ENCODE measurements around the gene KCNH1. TPM values are rescaled to one million over a fixed set of nuclear protein-coding genes. Genes with fewer than 3 reads are reported as not detected.

Gene KCNH1
- total RNA-seq, 1 donor from 2014 or later = 15.5 TPM

DNA sequence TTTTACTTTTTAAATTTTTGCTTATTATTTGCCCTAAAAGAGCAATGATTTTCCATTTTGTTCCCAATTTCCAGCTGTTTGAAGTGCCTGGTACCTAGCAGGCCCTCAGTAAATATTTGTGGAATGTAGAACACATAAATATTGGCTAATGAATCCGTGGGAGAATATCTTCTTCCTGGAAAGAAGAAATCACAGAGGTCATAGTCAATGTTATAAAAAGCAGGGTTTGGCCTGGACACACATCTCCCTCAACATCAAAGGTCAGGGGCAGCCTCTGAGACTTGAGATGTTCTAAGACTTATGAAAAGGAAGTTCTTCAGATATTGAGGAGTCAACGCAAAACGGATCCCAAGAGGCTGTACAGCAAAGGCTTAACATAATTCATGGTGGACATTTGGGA is 447.1 kb downstream of the KCNH1 start:
- Histone ChIP-seq H3K79me2 (ENCODE audit: insufficient read depth, low read length) (no peaks in the 10 kb centered on the region), H3K4me2 (ENCODE audit: low read length) (no peak overlapping the region), H3K4me1 (ENCODE audit: insufficient read depth, low read length) (peaks cover 6% of the 10 kb centered on the region), H3K9ac (ENCODE audit: low read length) (no peak overlapping the region), H3K27ac (ENCODE audit: low read depth, low read length) (no peak overlapping the region), H3K9me3 (ENCODE audit: insufficient read depth, low read depth, low read length) (no peaks in the 10 kb centered on the region), H3K27me3 (ENCODE audit: insufficient read depth, low read length) (no peaks in the 10 kb centered on the region), H2AFZ (ENCODE audit: low read depth, low read length) (no peak overlapping the region), H4K20me1 (ENCODE audit: insufficient read depth, low read length) (no peaks in the 10 kb centered on the region), H3K4me3 (ENCODE audit: insufficient read depth, low read depth, low read length) (no peak overlapping the region), H3K36me3 (ENCODE audit: insufficient read depth, low read length) (no peaks in the 10 kb centered on the region)
- Mint-ChIP-seq H3K27ac (ENCODE audit: unreplicated experiment) (no peak overlapping the region), H3K9me3 (ENCODE audit: unreplicated experiment) (no peaks in the 10 kb centered on the region), H3K27me3 (ENCODE audit: low read depth, unreplicated experiment) (peaks cover 4% of the 10 kb centered on the region), H3K4me1 (ENCODE audit: low read depth, unreplicated experiment) (peaks cover 12% of the 10 kb centered on the region), H3K4me3 (ENCODE audit: unreplicated experiment) (no peak overlapping the region), H3K36me3 (ENCODE audit: low read depth, unreplicated experiment) (peaks cover 29% of the 10 kb centered on the region)
- DNase-seq (ENCODE audit: low read depth) = no peak
- no peak for FAIRE-seq
- TF ChIP-seq EZH2 (IDR thresholded peaks at IDR 0.05; ENCODE audit: insufficient read depth, low read length) = no peak
- TF ChIP-seq CTCF (IDR thresholded peaks at IDR 0.05; ENCODE audit: insufficient read depth, low read depth, low read length) = no peak

DNA sequence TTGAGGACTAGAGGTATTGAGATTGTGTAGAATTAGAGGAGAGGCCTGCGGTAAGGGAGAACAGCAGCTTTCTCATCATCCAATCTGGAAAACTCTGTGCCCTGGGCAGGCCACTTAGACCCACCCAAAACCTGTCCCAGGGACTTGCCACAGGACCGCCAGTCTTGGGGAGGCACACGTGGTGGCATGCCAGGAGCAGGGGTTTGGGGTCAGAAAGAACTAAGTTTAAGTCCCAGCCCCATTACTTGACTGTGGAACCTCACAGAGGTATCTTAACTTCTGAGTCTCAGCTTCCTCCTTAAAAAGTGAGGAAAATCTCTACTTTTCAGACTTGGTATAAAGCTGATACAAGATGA is 448.7 kb downstream of the KCNH1 start:
- no peaks in the 10 kb centered on the region for H3K27me3 ChIP-seq (ENCODE audit: insufficient read depth, low read length)
- H3K4me3 ChIP-seq (ENCODE audit: insufficient read depth, low read depth, low read length) = no peak overlapping the region
- no peak overlapping the region for H3K27ac ChIP-seq (ENCODE audit: low read depth, low read length)
- H3K4me3 Mint-ChIP-seq (ENCODE audit: unreplicated experiment) = no peak overlapping the region
- no peak overlapping the region for H3K4me2 ChIP-seq (ENCODE audit: low read length)
- TF ChIP-seq EZH2 (IDR thresholded peaks at IDR 0.05; ENCODE audit: insufficient read depth, low read length) = no peak
- DNase-seq (ENCODE audit: low read depth) (no peak), FAIRE-seq (no peak)
- no peak overlapping the region for H3K27ac Mint-ChIP-seq (ENCODE audit: unreplicated experiment)
- peaks cover 6% of the 10 kb centered on the region for H3K4me1 ChIP-seq (ENCODE audit: insufficient read depth, low read length)
- peaks cover 4% of the 10 kb centered on the region for H3K27me3 Mint-ChIP-seq (ENCODE audit: low read depth, unreplicated experiment)
- no peaks in the 10 kb centered on the region for H3K79me2 ChIP-seq (ENCODE audit: insufficient read depth, low read length)
- no peaks in the 10 kb centered on the region for H4K20me1 ChIP-seq (ENCODE audit: insufficient read depth, low read length)
- peaks cover 10% of the 10 kb centered on the region for H3K4me1 Mint-ChIP-seq (ENCODE audit: low read depth, unreplicated experiment)
- no peaks in the 10 kb centered on the region for H3K36me3 ChIP-seq (ENCODE audit: insufficient read depth, low read length)
- H3K9ac ChIP-seq (ENCODE audit: low read length) = no peak overlapping the region
- H3K9me3 ChIP-seq (ENCODE audit: insufficient read depth, low read depth, low read length) = no peaks in the 10 kb centered on the region
- no peaks in the 10 kb centered on the region for H3K9me3 Mint-ChIP-seq (ENCODE audit: unreplicated experiment)
- no peak overlapping the region for H2AFZ ChIP-seq (ENCODE audit: low read depth, low read length)
- peaks cover 22% of the 10 kb centered on the region for H3K36me3 Mint-ChIP-seq (ENCODE audit: low read depth, unreplicated experiment)

DNA sequence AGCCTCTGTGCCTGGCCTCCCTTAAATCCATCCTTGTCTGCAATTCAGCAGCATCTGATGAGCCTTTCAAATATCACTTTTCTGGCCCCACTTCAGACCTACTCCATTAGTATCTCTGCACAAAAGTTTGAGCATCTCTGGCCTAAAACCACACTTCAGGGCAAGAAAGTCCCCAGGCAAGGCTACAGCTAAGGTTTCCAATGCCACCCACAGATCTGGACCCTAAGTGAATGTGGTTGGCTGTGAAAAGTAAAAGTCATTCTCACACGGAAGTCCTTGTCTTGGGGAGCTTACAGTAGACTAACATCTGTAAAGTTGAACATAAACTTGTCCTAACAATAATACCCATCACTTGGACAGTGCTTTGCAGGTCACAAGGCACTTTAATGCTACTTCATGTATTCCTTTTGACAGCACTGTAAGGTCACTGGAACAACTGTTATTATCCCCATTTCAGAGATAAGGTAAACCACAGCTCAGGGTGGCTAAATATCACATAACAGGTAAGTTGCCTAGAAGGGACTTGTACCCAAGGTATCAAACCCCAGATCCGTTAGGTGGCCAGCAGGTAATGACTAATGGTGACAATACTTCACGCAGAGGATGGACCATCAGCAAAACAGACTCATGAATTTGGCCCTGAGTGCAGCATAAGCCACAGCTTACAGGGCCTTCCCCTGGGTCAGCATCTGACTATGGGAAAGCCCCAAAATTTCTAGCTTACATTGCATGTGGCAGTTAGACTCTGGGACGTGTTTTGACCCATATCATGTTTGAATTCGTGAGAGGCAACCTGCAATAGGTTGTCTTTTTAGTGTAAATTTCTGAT is 449.3 kb downstream of the KCNH1 start:
- DNase-seq (ENCODE audit: low read depth) (no peak), FAIRE-seq (no peak)
- Histone ChIP-seq H2AFZ (ENCODE audit: low read depth, low read length) (no peak overlapping the region), H3K79me2 (ENCODE audit: insufficient read depth, low read length) (no peaks in the 10 kb centered on the region), H3K36me3 (ENCODE audit: insufficient read depth, low read length) (no peaks in the 10 kb centered on the region), H3K4me1 (ENCODE audit: insufficient read depth, low read length) (peaks cover under 1% of the 10 kb centered on the region), H3K4me2 (ENCODE audit: low read length) (no peak overlapping the region), H3K4me3 (ENCODE audit: insufficient read depth, low read depth, low read length) (no peak overlapping the region), H4K20me1 (ENCODE audit: insufficient read depth, low read length) (no peaks in the 10 kb centered on the region), H3K9ac (ENCODE audit: low read length) (no peak overlapping the region), H3K9me3 (ENCODE audit: insufficient read depth, low read depth, low read length) (no peaks in the 10 kb centered on the region), H3K27me3 (ENCODE audit: insufficient read depth, low read length) (no peaks in the 10 kb centered on the region), H3K27ac (ENCODE audit: low read depth, low read length) (no peak overlapping the region)
- Mint-ChIP-seq H3K27me3 (ENCODE audit: low read depth, unreplicated experiment) (peaks cover 4% of the 10 kb centered on the region), H3K4me3 (ENCODE audit: unreplicated experiment) (no peak overlapping the region), H3K9me3 (ENCODE audit: unreplicated experiment) (no peaks in the 10 kb centered on the region), H3K36me3 (ENCODE audit: low read depth, unreplicated experiment) (peaks cover 26% of the 10 kb centered on the region), H3K4me1 (ENCODE audit: low read depth, unreplicated experiment) (peaks cover 6% of the 10 kb centered on the region), H3K27ac (ENCODE audit: unreplicated experiment) (no peak overlapping the region)
- TF ChIP-seq CTCF (IDR thresholded peaks at IDR 0.05; ENCODE audit: insufficient read depth, low read depth, low read length) (no peak), EZH2 (IDR thresholded peaks at IDR 0.05; ENCODE audit: insufficient read depth, low read length) (no peak)

Measured in astrocyte (in vitro differentiated cells and primary cell).